ENCODE data around the gene POU2F3.
"Not testable (repeated sequence)": the region's sequence is repeated elsewhere in the genome, so short reads cannot be mapped to it uniquely, and the experiment has no call there.

DNA sequence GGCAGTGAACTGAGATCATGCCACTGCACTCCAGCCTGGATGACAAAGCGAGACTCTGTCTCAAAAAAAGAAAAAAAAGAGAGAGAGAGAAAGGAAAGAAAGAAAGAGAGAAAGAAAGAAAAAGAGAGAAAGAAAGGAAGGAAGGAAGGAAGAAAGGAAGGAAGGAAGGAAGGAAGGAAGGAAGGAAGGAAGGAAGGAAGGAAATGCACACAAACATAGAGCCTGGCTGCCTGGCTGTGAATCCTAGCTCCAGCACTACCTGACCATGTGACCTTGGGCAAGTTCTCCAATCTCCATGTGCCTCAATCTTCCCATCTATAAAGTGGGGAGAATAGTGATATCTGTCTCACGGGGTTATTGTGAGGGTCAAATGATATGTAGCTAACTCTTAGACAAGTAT, 34.0 kb downstream of the POU2F3 start:
- TF ChIP-seq EZH2 (IDR thresholded peaks at IDR 0.05; ENCODE audit: insufficient read depth, poor library complexity, severe bottlenecking); EZH2phosphoT487 (IDR thresholded peaks at IDR 0.05; ENCODE audit: insufficient read depth, low read depth): not testable (repeated sequence)
